ENCODE data around the gene PDXK.

DNA sequence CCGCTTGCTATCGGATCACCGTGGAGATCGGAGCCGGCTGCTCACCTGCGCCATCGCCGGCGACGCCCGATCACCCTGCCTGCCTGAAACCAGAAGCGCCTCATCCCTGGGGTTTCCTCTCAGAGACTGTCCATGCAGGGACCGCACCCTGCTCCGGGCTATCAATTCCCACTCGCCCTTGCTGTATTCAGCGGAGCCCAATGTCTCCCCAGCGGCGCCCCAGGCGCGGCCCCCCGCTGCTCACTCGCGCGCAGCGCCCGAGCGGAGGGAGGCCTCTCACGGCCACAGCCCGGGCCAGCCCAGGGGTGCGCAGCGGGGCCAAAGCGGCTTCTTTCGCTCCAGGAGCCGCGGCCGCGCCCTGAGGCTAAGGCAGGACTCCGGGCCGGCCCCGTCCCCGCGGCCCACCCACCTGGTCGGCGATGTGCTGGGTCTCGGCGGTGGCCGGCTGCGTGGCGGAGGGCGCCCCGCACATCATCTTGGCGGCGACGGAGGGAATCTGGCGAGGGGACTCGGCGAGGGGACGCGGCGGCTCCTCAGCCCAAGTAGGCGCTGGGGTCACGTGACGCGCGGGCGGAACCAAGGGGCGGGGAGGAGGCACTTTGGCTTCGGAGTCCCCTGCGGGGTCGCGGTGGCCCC lies 57.0 kb downstream of the PDXK start, which contains the start of gene CSTB:
- TF ChIP-seq CTCF (IDR thresholded peaks at IDR 0.05) (no peak), EP300 (IDR thresholded peaks at IDR 0.05) (peak in 1 of 2 donors; percentile 94)

Measured in tibial nerve (tissue), 4 donors.